Panc1 (cell line): ENCODE results near the gene MICAL2. TPM values are rescaled to one million over a fixed set of nuclear protein-coding genes. Genes with fewer than 3 reads are reported as not detected.

Experiments
- ATAC-seq: fragments of 200-7000 bp; cut with Tn5 transposase; 2 replicates; pipeline ENCODE4 v1.9.1; 2020; ENCODE audit warnings: mild to moderate bottlenecking, moderate library complexity
- BruUV-seq: library from RNA; stranded (reverse); fragments of 400-500 nt; replicated peaks from 2 replicates; lab custom pipeline; 2021; lab: Mats Ljungman, UMichigan
- CTCF ChIA-PET: fragments of 300-600 bp; sonication (Branson Sonifier 250); formaldehyde crosslinking; loops from one replicate; lab custom pipeline; 2022; ENCODE audit warnings: antibody characterized with exemption; lab: Charles Lee
- POLR2A ChIA-PET: fragments of 300-600 bp; sonication (Branson Sonifier 250); formaldehyde crosslinking; loops from one replicate; lab custom pipeline; 2022; ENCODE audit warnings: antibody characterized with exemption; lab: Charles Lee
- DNase-seq: peaks from one replicate; pipeline ENCODE4 v3.0.0-alpha.2; 2010; ENCODE audit warnings: low read depth, low spot score
- H3K27ac ChIP-seq: 2 replicates; pipeline ENCODE4 v1.5.1; 2011; ENCODE audit warnings: mild to moderate bottlenecking, low read length, inconsistent platforms
- H3K27me3 ChIP-seq: fragments of 200-500 bp; sonication (Bioruptor generic); 2 replicates; pipeline ENCODE4 v1.6.0; 2014; ENCODE audit warnings: low read length, inconsistent platforms; ENCODE audit not compliant: control insufficient read depth, insufficient read depth
- H3K36me3 ChIP-seq: fragments of 200-500 bp; sonication (Bioruptor generic); 2 replicates; pipeline ENCODE4 v1.5.1; 2014; ENCODE audit warnings: inconsistent platforms, mild to moderate bottlenecking, low read length, moderate library complexity; ENCODE audit not compliant: control insufficient read depth, insufficient read depth
- H3K4me1 ChIP-seq: 2 replicates; pipeline ENCODE4 v1.5.1; 2011; ENCODE audit warnings: inconsistent platforms, mild to moderate bottlenecking, low read length, moderate library complexity; ENCODE audit not compliant: control insufficient read depth, insufficient read depth
- H3K4me3 ChIP-seq, 2 experiments: 2 replicates each; pipeline ENCODE4 v1.5.1; 2011 to 2012; ENCODE audit warnings: low read depth in 2 of 2, low read length in 2 of 2, mild to moderate bottlenecking in 2 of 2, inconsistent platforms in 1 of 2, moderate library complexity in 1 of 2
- H3K9me3 ChIP-seq: fragments of 200-500 bp; sonication (Bioruptor generic); 2 replicates; pipeline ENCODE4 v1.5.1; 2014; ENCODE audit warnings: low read depth, mild to moderate bottlenecking, inconsistent platforms, low read length, moderate library complexity; ENCODE audit not compliant: control insufficient read depth, insufficient read depth
- POLR2AphosphoS5 ChIP-seq: IDR thresholded peaks from 2 replicates; pipeline ENCODE4 v1.6.1; 2012; ENCODE audit warnings: mild to moderate bottlenecking, low read depth, low read length, moderate library complexity
- SIN3A ChIP-seq: IDR thresholded peaks from 2 replicates; pipeline ENCODE4 v1.6.1; 2012; ENCODE audit warnings: low read depth, mild to moderate bottlenecking, low read length, moderate library complexity, borderline replicate concordance; ENCODE audit not compliant: insufficient read depth
- TCF7L2 ChIP-seq: IDR thresholded peaks from 2 replicates; pipeline ENCODE4 v1.6.1; 2011; ENCODE audit warnings: mild to moderate bottlenecking, low read depth, low read length, inconsistent platforms
- in situ Hi-C: cut with HindIII; loops from 2 replicates; pipeline ENCODE4 v1.10.0; 2016; ENCODE audit warnings: low sequenced_read_pairs, low pct_unique_long_range_greater_than_20kb
- intact Hi-C: fragments of 100-400 bp; cut with micrococcal nuclease; formaldehyde crosslinking; loops from one replicate; pipeline ENCODE4 v1.10.0; 2022; ENCODE audit not compliant: unreplicated experiment
- total RNA-seq: library from RNA; stranded (reverse); gene quantifications from one replicate; pipeline ENCODE4 v1.2.1, GENCODE V29; 2021; ENCODE audit not compliant: unreplicated experiment
- TF ChIP-seq, protein P1 (sequence below), 2 experiments: IDR thresholded peaks; 2 replicates each; pipeline ENCODE4 v1.6.1; 2011 to 2012; ENCODE audit warnings: low read depth in 2 of 2, control low read depth in 1 of 2, low read length in 1 of 2, mild to moderate bottlenecking in 1 of 2, moderate library complexity in 1 of 2; ENCODE audit not compliant: insufficient read depth in 1 of 2
- TF ChIP-seq, protein P2 (sequence below): fragments of 450-650 bp; IDR thresholded peaks from 2 replicates; pipeline ENCODE4 v1.5.1; 2017; ENCODE audit warnings: mild to moderate bottlenecking

The MICAL2 gene
- total RNA-seq, 1 experiment from 2014 or later: 199 TPM

- intact Hi-C loops (loop anchor here (10.0 kb wide), 1 partner anchor 108 kb away; no protein-coding TSS in a partner anchor), in situ Hi-C loops (no loop called here)
- Histone ChIP-seq H3K4me1 (peaks cover 13% of the 10 kb centered on the region), H3K27ac (no peak overlapping the region), H3K9me3 (no peaks in the 10 kb centered on the region), H3K36me3 (peaks cover 5% of the 10 kb centered on the region; the same call in 1 of the 2 replicates), H3K27me3 (no peaks in the 10 kb centered on the region), H3K4me3 (no peak overlapping the region)
- TF ChIP-seq, protein P1, sequence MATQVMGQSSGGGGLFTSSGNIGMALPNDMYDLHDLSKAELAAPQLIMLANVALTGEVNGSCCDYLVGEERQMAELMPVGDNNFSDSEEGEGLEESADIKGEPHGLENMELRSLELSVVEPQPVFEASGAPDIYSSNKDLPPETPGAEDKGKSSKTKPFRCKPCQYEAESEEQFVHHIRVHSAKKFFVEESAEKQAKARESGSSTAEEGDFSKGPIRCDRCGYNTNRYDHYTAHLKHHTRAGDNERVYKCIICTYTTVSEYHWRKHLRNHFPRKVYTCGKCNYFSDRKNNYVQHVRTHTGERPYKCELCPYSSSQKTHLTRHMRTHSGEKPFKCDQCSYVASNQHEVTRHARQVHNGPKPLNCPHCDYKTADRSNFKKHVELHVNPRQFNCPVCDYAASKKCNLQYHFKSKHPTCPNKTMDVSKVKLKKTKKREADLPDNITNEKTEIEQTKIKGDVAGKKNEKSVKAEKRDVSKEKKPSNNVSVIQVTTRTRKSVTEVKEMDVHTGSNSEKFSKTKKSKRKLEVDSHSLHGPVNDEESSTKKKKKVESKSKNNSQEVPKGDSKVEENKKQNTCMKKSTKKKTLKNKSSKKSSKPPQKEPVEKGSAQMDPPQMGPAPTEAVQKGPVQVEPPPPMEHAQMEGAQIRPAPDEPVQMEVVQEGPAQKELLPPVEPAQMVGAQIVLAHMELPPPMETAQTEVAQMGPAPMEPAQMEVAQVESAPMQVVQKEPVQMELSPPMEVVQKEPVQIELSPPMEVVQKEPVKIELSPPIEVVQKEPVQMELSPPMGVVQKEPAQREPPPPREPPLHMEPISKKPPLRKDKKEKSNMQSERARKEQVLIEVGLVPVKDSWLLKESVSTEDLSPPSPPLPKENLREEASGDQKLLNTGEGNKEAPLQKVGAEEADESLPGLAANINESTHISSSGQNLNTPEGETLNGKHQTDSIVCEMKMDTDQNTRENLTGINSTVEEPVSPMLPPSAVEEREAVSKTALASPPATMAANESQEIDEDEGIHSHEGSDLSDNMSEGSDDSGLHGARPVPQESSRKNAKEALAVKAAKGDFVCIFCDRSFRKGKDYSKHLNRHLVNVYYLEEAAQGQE (IDR thresholded peaks at IDR 0.05; ENCODE audit: insufficient read depth in 1 of 2, low read depth in 2 of 2, low read length in 1 of 2): no peak
- ChIA-PET CTCF (interaction anchor here (0.6 kb wide), 1 partner anchor 142 kb away, joined by 3 read pairs; no protein-coding TSS in a partner anchor), POLR2A (no interaction called here)
- no TSS peak for BruUV-seq
- ATAC-seq (no peak), DNase-seq (no peak)
Observed at GRCh38 chr11:12232817-12233601, 122.6 kb downstream of the MICAL2 start.

DNA sequence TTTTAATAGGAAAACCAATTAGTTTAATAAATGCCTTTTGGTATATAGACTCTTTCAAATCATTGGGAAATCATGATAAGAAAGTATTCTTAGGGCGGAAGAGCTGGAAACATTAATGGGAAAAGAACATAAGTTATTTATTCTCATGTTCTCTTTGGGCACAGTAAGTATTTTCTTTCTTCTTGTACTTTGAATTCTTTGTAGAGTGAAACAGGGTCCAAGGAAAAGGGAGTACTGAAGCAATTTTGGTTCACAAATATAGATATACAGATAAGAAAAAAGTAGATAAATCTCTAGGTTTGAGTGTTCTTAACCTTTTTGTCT lies 123.2 kb downstream of the MICAL2 start:
- Histone ChIP-seq H3K27me3 (no peaks in the 10 kb centered on the region), H3K4me1 (peaks cover 13% of the 10 kb centered on the region), H3K27ac (no peak overlapping the region), H3K9me3 (no peaks in the 10 kb centered on the region), H3K4me3 (no peak overlapping the region), H3K36me3 (peaks cover 5% of the 10 kb centered on the region)
- DNase-seq: no peak
- ChIA-PET POLR2A (no interaction called here), CTCF (interaction anchor here (0.6 kb wide), 1 partner anchor 143 kb away, joined by 3 read pairs; no protein-coding TSS in a partner anchor)
- in situ Hi-C loops (no loop called here), intact Hi-C loops (loop anchor here (10.0 kb wide), 1 partner anchor 109 kb away; no protein-coding TSS in a partner anchor)
- no TSS peak for BruUV-seq
- ATAC-seq: no peak
- no peak for TF ChIP-seq SIN3A
- TF ChIP-seq POLR2AphosphoS5: no peak
- TF ChIP-seq, protein P2, sequence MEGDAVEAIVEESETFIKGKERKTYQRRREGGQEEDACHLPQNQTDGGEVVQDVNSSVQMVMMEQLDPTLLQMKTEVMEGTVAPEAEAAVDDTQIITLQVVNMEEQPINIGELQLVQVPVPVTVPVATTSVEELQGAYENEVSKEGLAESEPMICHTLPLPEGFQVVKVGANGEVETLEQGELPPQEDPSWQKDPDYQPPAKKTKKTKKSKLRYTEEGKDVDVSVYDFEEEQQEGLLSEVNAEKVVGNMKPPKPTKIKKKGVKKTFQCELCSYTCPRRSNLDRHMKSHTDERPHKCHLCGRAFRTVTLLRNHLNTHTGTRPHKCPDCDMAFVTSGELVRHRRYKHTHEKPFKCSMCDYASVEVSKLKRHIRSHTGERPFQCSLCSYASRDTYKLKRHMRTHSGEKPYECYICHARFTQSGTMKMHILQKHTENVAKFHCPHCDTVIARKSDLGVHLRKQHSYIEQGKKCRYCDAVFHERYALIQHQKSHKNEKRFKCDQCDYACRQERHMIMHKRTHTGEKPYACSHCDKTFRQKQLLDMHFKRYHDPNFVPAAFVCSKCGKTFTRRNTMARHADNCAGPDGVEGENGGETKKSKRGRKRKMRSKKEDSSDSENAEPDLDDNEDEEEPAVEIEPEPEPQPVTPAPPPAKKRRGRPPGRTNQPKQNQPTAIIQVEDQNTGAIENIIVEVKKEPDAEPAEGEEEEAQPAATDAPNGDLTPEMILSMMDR: no peak
- no peak for TF ChIP-seq TCF7L2
- TF ChIP-seq, protein P1 (IDR thresholded peaks at IDR 0.05; ENCODE audit: insufficient read depth in 1 of 2, low read depth in 2 of 2, low read length in 1 of 2): no peak
